Uterus (tissue), 2 donors: Measurements from ENCODE around the gene PKD1.

ENCODE experiments used
- CTCF ChIP-seq, 4 experiments: fragments of 200-600 bp in 2 of 4; fragments of 450-650 bp in 2 of 4; sonication (generic) in 2 of 4; IDR thresholded peaks; one replicate each; pipeline ENCODE4 v1.5.1; 2016 to 2019; ENCODE audit warnings: antibody characterized with exemption in 4 of 4, mild to moderate bottlenecking in 2 of 4, moderate library complexity in 1 of 4
- POLR2A ChIP-seq, 2 donors: fragments of 450-650 bp; IDR thresholded peaks; one replicate each; pipeline ENCODE4 v1.6.1; 2016; ENCODE audit warnings: antibody characterized with exemption in 2 of 2, mild to moderate bottlenecking in 1 of 2, moderate library complexity in 1 of 2

GRCh38 chr16:2162676-2163118 lies 27.0 kb upstream of the PKD1 start:
- TF ChIP-seq CTCF (IDR thresholded peaks at IDR 0.05) = no peak
- no peak for TF ChIP-seq POLR2A (IDR thresholded peaks at IDR 0.05)
